Activated T-cell treated with anti-CD3 and anti-CD28 coated beads, Interleukin-2, amount 50 U/mL, for 1 hour (primary cell): ENCODE measurements around the gene TXNDC11.

Source experiments
- DNase-seq: peaks from one replicate; pipeline ENCODE4 v3.0.0-alpha.2; 2020

Gene TXNDC11

DNA sequence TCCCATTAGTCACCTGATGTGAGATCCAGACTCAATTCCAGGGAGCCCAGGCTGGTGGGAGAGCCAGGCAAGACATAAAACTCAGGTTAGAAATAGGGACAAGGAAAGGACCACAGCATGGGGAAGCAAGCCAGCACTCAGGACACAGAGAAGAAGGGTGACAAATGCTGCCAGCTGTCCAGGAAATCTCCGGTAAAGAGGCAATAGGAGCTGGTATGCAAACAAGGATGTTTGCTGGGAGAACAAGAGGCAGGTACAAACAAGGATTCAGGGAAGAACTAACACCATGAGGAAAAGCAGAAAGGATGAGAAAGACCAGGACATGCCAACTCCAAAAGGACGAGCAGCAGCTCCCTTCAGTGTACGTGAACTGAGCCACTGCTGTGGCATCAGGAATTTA, 10.2 kb upstream of the TXNDC11 start:
- DNase-seq = no peak

DNA sequence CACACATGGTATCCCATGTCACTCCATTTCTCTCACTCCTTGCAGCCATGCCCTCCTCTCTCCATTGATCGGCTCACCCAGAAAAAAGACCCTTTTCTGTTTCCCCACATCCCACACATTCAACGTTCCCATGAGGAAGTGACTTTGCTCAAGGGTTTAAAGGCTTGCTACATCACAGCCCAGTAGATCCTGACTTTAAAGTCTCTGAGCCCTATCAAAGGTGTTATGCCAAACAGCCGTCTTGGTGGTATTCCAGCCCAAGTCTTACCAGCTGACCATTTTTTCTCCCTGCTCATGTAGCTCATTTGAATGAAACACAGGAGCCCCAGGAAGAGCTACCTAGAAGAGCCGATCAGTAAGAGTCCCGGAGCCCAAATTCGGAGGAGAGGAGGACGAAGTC, 7.4 kb upstream of the TXNDC11 start:
- DNase-seq = no peak

DNA sequence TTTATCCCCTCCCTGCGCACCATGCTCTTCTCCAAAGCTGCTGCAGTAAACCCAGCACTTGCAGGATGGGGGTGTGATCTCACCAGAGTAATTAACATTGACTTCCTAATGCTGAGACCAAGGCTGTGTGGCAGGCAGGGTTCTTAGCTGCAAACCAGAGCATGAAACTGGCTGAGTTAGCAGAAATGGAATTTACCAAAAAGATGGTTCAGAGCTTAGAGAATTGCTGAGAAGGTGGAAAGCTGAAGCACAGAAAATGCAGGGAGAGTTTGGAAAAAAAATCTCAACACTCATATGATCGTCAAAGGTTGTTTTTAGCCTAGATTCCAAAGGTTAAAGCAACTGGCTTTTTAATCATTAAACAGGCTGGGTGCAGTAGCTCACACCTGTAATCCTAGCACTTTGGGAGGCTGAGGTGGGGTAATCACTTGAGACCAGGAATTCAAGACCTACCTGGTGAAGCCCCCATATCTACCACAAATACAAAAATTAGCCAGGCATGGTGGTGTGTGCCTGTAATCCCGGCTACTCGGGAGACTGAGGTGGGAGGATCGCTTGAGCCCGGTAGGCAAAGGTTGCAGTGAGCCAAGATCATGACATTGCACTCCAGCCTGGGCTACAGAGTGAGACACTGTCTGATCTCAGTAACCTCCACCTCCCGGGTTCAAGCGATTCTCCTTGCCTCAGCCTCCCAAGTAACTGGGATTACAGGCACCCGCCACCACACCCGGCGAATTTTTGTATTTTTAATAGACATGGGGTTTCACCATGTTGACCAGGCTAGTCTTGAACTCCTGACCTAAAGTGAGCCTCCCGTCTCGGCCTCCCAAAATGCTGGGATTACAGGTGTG, 6.0 kb upstream of the TXNDC11 start:
- no peak for DNase-seq

DNA sequence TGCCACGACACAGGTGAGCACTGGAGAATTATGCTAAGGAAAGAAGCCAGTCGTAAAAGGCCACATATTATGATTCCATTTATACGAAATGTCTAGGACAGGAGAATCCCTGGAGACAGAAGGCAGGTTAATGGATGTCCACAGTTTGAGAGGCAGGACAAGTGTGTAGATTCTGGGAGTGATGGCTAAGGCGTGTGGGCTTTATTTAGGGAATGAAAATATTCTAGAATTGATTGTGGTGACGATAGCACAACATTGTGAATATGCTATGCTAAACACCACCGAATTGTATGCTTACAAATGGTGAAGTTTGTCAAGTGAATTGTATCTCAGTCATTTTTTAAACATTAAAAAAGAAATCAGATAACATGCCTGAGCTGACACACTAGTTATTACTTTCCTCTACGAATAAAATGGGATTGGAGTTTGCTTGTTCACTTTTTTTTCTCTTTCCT, 5.3 kb upstream of the TXNDC11 start:
- no peak for DNase-seq

DNA sequence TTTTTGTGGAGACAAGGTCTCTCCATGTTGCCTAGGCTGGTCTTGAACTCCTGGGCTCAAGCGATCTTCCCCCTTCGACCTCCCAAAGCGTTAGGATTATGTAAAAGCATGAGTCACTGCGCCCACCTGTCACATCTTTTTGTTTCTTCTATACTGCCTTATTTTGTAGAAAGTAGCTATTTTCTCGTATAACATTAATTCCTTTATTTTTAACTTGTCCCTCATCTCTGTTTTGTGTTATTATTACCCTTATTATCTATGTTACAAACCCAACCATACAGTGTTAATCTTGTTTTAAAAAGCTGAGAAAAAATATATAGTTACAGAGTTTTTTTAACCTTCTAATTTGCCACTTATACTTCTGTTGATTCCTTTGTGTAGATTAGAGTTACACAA, 1.4 kb upstream of the TXNDC11 start:
- DNase-seq = no peak

DNA sequence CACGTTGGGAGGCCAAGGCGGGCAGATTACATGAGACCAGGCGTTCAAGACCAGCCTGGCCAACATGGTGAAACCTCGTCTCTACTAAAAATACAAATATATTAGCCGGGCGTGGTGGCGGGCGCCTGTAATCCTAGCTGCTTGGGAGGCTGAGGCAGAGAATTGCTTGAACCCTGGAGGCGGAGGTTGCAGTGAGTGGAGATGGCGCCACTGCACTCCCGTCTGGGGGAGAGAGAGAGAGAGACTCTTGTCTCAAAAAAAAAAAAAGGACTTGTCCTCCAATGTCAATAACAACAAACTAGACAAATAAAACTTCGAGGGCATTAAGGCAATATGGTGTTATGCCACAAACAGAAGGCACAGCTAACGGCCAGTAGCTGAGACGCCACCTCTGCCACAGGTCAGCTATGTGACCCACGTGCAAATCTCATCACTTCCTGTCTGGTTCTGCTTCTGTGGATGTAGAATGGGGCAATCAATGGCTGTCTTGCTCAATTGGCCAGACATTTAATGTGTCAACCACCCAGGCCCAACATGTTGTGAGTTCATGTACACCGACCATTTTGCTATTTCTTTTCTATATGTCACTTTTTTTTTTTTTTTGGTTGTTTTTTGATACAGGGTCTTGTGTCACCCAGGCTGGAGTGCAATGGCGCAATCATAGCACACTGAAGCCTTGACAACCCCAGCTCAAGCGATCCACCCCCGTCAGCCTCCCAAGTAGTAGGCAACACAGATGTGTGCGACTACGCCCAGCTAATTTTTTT, 834 bp upstream of the TXNDC11 start:
- no peak for DNase-seq

DNA sequence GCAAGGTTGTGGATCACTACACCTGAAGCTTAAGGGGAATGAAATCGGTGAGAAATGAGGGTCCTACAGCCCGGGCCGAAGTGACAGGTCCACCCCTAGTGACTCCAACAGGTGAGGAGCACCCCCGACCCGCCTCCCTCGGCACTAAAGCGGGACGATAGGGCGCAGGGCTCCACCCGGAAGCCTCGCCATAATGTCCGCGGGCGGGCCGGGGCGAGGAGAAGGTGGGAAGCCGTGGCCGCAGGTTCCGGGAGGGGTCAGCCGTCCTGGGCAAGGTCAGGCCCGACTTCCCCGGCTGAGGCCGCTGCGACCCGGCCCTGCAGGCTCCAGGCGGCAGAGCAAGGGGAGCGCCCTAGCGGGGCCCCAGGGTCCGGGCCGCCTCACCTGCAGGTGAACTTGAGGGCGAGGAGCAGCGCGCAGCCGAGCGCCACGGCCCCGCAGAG, 543 bp downstream of the TXNDC11 start:
- DNase-seq = no peak

DNA sequence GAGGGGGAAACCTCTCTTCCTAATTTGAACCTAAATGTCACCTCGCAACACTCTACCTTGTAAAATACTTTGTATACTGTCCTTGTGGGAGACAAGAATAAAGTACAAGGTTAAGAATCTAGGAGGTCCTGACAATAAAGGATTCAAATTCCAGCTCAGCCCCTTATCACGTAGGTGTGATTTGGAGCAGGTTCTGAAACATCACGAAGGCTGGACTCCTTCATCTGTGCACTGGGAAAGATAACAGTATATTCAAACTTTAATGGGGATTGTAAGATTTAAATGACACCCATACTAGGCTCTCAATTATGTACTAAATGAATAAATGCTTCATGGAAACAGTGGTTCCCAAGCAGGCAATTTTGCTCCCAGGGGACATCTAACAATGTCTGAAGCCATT, 2.1 kb downstream of the TXNDC11 start:
- no peak for DNase-seq

DNA sequence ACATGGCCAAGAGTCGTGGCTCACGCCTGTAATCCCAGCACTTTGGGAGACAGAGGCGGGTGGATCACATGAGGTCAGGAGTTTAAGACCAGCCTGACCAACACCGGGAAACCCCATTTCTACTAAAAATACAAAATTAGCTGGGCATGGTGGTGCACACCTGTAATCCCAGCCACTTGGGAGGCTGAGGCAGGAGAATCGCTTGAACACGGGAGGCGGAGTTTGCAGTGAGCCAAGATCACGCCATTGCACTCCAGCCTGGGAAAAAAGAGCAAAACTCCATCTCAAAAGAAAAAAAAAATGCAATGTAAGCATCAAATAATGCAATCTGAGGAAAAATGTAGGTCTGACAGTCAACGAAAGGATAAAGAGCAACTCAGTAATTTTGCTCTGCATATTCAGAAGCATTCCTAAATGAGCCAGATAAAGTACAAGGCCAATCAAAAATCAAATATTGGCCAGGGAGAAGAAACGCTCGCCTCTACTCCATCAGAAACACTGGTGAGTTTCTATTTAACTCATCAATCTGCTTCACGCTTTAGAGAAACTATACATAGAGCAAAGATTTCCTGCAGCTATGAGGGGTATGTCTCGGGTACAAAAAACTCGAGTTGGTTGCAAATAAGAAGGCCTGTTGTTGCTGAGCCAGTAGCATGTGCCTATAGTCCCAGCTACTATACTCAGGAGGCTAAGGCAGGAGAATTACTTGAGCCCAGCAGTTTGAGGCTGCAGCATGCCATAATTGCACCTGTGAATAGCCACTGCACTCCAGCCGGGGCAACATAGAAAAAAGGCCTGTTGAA, 3.7 kb downstream of the TXNDC11 start:
- DNase-seq = no peak

DNA sequence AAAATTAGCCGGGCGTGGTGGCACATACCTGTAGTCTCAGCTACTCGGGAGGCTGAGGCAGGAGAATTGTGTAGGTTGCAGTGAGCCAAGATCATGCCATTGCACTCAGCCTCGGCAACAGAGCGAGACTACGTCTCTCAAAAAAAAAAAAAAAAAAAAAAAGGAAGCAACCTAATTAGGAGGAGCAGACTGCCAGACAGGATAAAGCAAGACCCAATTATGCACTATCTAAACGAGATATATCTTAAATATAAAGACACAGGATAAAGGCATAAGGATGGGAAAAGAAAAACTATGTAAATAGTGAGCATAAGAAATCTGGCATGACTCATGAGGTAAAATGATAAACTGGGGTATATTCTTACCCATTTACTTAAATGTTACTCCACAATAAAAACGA, 4.9 kb downstream of the TXNDC11 start:
- DNase-seq = no peak

DNA sequence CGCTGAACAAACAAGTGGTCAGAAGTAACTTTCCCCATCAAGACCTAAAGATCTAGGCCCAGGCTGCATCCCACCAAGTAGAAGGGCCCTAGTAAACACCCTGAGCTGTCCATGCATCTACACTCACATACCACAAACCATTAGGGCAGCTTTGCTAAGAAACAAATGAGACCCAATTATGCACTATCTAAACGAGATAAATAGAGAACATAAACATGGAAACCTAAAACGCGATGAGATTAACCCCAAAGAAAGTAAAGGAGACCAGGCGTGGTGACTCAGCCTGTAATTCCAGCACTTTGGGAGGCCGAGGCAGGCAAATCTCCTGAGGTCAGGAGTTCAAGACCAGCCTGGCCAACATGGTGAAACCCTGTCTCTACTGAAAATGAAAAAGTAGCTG, 5.8 kb downstream of the TXNDC11 start:
- no peak for DNase-seq

DNA sequence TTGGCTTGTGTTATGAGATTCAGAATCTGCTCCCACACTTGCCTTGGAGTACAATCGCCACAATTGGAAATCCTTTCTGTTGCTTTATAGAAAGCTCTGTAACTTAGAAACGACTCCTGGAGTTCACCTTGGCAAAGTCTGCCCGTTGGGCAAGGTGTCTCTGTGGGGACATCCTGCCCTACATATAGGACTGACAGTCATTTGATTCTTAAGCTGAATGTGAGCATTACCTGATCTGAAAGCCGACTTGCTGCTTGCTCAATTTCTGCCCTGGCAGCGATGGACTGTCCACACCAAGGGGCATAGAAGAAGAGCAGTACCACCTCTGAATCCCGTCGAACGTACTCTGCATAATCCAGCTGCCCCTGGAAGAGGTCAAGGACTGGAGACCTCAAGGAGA, 6.9 kb downstream of the TXNDC11 start:
- DNase-seq = no peak

DNA sequence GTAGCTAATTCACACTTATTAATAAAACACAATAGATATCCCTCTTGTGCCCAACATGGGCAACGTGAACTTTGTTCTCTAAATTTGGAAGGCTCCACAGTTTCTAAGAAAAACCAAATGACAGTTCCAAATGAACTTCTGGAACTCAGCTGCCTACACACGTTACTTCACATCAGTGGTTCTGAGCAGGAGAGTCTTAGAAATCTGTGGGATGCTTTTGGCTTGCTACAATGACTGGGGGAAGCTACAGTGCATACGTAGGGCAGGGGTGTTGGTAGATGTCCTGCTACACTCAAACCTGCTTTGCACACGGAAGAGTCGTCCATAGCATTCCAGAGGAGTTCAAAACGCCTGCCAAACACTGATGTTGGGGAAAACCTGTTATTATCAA, 8.0 kb downstream of the TXNDC11 start:
- no peak for DNase-seq

DNA sequence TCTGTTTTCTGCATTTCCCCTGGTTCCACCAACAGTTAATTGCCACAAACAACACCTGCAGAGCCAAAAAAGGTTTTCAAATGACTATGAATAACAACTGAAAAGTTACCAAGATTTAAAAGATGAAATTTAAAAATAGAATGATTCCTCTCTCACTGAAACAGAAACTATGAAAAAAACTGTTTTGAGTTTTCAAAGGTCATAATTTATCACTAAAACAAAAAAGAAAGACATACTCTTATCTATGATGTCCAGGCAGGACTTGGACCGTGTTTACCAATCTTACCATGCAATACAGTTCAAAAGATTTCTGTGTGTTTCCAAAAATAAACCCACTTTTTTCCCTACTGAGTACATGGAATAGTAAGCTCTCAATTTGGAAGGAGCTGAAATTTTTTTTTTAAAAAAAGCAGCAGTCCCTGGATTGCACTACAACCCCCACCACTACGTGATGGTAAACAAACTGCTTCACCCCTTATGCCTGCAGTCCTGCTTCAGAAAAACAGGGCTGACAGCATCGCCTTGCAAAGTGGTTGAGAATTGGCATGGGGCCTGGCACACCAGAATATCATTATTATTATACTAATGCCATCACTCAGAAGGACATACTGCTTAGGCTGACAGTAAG, 8.5 kb downstream of the TXNDC11 start:
- DNase-seq = no peak

DNA sequence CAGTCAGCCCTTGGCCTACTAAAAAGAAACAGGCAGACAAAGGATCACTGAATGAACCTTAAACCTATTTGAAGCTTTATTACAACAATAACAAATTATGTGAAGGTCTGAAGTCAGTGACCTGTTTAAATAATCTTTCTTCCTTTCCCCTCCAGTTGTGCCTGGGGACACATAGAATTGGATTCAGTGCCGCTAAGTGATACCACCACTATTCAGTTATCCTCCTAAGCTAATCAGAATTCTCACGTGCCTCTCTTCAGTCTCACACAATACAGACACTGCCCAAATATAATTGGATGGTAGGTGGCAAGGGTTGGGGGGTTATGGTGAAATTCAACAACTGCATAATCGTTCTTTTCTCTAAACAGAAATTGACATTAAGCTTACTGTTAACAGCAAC, 11.4 kb downstream of the TXNDC11 start:
- DNase-seq = no peak

DNA sequence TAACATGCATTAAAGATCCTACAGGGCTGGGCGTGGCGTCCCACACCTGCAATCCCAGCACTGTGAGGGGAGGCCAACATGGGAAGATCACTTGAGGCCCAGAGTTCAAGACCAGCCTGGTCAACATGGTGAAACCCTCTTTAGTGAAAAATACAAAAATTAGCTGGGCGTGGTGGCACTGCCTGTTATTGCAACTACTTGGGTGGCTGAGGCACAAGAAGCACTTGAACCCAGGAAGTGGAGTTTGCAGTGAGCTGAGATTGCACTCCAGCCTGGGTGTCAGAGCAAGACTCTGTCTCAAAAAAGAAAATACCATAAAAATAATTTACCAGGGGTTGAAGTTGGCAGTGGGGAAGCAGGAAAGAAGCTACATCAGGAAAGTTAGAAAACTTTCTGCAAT, 12.9 kb downstream of the TXNDC11 start:
- DNase-seq = no peak

DNA sequence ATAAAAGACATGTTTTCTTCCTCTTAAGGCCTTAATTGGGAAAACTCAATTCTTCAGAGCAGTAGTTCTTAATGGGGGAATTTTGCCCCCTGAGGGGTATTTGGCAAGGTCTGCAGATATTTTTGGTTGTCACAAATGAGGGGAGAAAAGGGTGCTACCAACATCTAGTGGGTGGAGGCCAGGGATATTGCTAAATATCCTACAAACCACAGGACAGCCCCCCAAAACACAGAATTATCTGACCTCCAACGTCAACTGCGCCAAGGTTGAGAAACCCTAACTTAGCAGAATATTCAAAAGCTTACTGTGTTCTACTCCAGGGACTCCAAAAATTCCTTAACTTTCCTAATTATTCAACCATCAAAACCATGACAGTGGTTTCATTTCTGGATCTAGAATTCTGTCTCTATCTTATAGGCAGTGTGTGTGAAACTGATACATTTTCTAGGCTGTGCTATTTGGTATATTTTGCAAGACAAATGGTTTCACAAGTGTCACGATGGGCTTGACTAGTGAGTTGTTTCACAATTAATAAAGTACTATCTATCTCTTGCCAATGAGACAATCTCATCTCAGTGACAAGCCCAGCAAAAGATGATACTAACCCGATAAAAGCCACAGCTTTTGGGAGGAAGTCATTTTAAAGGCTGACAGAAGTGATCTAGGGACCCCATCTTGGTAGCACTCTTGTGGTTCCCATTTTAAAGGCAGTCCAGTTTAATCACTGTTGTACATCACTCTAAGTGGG, 14.7 kb downstream of the TXNDC11 start:
- DNase-seq = no peak

DNA sequence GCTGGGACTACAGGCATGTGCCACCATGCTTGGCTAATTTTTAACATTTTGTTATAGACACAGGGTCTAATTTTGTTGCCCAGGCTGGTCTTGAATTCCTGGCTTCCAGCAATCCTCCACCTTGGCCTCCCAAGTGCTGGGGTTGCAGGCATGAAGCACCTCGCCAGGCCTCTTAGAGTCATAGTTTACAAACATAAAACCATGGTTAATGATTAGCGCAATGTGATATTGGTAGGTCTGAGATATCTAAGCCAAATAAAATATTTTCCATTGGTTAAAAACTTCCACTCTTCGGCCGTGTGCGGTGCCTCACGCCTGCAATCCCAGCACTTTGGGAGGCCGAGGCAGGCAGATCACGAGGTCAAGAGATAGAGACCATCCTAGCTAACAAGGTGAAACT, 16.6 kb downstream of the TXNDC11 start:
- no peak for DNase-seq

DNA sequence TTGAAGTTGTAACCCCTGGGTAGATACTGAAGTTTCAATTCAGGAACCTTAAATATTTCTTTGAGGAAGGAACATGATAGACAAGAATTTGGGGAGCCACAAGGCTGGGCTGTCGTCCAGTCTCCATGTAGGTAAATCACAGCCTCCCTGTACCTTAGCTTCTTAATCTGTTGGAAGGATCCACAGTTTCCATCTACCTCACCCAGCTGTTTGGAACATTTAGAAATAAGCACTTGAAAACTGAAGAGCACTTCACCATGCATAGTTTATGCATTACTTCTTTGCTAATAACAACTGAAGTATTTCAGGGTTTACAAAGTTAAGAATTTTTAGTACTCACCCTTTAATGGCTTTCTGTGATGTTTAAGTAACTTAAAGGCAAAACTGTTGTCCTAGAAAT, 17.2 kb downstream of the TXNDC11 start:
- no peak for DNase-seq

DNA sequence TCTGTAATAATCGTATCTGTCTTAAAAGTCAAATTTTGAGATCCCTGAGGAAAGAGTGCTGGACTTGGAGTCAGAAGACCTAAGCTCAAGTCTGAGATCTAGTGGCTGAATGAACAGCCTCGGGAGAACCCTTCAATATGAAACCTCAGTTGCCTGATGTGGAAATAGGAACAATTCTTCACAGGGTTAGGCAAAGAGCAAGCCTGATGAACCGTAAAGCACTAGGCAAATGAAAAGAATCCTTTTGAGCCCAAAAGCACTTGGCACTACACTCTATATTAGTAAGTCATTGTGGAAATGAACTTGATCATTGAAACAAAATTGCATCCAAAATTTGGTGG, 20.2 kb downstream of the TXNDC11 start:
- DNase-seq = no peak

DNA sequence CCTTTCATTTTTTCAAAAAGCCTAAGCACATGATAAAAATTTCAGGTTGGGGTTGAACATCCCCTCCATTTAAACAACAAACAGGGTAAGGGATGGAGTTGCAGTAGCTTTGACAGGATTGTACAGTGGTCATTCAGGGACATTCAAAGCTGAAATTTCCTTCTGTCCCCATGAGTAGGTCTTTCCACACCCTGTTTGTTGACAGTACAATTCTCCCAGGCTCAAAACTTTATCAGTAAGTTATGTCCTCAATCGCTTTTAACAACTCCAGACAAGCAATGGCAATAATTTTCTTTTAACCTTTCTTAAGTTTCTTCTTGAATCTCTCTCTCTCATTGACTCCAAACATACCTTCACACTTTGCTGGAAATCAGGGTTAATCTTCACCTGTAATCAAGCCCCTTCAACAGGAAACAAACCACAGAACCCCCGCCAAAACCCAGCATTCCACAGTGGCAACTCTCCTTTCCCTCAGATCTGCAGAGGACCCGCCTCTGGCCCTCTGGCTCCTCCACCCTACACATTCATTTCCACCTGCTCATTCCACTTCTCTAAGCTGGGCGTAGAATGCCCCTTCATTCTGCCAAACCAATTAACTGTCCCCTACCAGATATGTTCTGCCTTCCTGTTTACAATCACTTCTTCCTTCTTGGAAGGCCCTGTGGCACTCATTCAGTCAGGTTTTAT, 20.7 kb downstream of the TXNDC11 start:
- no peak for DNase-seq

DNA sequence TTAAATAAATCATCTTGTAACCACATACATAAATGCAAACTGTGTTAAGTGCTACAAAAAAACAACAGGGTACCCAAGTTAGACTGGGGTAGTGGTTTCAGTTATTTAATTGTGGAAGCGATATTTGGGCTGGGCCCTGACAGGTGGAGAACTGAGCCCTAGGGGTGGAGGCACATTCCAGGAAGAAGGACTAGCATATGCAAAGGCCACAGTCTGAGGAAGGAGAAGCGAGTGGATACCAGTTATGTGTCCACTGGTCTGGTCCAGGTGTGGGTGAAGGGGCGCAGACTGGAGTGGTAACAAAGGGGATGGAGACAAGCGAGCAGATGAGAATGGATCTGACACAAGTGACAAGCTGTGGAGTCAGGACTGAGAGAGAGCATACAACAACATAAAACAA, 22.9 kb downstream of the TXNDC11 start:
- DNase-seq = no peak
